Measurements from ENCODE around the gene DENND5A.

GRCh38 chr11:9267680-9268079 lies 2.5 kb upstream of the DENND5A start:
- no peak for TF ChIP-seq POLR2A (IDR thresholded peaks at IDR 0.05)
- no peak for TF ChIP-seq CTCF (IDR thresholded peaks at IDR 0.05)

Data from Peyer's patch (tissue), 4 donors.